NCI-H446 (cell line): Measurements from ENCODE around the gene RASAL3.
A peak's percentile ranks its signal among the peaks of the same experiment; 100 is the strongest.

Experiments used
- DNase-seq, 2 experiments: peaks; one replicate each; lab custom pipeline; 2025; lab: John Stamatoyannopoulos, UW

RASAL3 gene

DNA sequence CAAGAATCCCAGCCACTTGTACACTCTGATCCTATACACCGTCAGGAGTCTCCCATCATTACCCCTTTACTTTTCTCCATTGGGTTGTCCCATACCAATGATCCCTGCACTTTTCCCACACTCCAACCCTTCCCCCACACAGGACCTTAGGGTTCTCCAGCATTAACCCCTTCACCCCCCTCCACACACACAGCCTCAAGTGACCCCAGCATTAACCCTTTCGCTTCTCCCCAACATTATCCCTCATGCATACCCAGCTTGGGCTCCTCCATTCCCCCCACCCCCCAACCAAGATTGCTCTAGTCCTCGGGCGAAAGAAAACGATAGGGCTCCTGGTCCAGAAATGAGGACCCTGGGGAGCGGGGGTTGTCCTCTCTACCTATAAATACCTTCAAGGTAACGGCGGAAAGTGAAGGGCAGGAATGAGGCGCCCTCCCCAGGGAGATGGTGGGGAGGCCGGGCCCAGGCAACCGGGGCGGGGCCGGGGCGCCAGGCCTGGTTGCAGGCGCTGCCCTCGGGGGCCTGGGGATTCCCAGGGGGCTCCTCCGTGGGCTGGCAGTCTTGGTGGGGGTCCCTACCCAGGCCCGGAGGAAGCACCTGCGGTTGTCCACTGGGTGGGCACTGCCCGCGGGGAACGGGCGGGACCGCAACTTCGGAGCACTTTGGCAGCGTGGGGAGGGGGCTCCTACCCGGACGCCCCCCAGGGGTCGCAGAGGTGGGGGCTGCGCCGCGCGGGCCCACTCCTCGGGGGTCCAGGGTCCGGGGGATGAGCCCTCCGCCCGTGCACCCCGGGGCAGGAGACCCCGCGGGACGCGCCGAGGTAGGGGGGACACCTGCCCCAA is 15.3 kb downstream of the RASAL3 start:
- peak in 1 of 2 experiments; percentile 34 for DNase-seq

DNA sequence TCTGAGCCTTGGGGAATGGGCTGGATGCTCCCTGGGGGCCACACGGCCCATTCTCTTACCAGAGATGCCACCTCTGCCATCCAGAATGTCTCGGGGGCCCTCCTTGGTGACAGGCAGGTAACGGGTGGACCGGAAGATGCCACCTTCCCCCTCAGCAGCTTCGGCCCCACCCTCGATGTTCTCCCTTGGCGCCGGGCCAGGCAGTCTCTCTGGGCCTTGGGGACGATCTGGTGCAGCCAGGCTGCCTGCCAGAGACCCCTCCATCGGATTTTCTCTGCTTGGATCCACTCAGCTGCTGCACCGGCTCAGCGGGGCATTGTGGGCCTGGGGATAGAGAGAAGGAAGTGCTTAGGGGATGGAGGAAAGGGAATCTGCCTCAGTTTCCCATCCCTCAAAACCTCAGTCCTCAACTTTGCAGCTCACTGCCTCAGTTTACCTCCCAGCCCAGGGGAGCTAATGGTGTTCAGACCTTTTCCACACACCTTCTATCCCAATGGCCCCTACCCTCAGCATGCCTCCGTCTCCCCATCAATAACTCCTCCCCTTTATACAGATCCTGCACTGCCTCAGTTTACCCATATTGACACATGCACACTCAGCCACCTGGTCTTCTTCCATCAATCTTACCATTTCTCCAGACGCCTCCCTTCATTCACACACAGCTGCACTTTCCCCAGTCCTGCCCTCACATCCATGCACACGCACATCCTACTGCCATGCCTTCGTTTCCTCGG is 16.1 kb downstream of the RASAL3 start:
- DNase-seq = peak in 1 of 2 experiments; percentile 22

DNA sequence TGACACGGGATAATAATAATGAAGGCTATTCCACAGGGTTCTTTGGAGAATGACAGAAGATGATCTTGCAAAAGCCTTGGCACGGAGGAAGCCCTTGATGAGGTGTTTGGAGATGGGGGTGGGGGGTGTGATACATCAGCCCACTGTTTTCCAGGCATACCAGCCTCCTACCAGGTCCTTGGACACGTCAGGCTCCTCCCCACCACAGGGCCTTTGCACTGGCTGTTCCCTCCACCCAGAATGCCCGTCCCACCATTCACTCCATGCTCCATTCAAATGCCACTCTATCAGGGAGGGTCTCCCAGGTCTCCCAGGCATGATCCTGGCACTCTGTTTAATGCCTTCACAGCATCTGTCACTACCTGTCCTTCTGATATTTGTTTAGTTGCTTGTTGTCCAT is 17.3 kb downstream of the RASAL3 start:
- no peak for DNase-seq

DNA sequence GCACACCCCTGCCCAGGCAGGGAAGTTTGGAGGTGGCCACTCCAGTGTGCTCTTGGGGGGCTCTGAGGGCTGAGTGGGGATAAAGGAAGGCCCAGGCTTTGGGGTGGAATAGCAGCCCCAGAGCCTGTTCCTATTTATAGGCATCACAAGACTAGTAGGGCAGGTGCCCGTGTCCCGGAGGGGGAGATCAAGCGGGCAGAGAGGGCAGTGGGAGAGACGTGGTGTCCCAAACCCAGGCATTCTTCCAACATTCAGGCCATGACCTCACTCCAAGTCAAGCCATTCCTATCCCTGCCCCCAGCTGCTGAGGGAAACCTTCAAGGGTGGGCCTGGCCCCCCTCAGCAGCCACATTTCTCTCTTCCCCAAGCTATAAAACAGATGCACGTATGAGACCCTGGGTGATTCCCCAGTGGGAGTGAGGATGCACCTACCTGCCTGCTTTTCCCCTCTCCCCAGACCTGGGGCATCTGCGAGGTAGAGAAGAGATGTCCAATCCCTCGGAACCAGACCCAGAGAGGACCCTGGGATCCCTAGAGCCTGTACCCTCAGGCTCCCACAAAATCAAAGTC is 18.5 kb downstream of the RASAL3 start:
- no peak for DNase-seq

DNA sequence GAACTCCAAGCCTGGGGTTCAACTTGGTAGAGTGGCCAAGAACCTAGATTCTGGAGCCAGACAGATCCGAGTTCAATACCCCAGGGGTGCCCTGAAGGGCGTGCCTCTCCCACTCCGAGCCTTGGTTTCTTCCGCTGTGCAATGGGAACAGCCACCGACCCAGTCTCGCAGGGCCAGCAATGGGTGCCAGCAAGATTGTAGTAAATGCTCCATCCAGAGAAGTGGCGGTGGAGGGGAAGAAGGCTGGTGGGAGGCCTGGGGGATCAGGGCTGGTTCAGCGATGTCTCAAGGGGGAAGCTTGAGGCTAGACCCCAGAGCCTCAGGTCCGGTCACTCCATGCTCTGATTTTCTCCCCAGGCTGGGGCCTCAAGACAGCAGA is 19.1 kb downstream of the RASAL3 start:
- DNase-seq = no peak

DNA sequence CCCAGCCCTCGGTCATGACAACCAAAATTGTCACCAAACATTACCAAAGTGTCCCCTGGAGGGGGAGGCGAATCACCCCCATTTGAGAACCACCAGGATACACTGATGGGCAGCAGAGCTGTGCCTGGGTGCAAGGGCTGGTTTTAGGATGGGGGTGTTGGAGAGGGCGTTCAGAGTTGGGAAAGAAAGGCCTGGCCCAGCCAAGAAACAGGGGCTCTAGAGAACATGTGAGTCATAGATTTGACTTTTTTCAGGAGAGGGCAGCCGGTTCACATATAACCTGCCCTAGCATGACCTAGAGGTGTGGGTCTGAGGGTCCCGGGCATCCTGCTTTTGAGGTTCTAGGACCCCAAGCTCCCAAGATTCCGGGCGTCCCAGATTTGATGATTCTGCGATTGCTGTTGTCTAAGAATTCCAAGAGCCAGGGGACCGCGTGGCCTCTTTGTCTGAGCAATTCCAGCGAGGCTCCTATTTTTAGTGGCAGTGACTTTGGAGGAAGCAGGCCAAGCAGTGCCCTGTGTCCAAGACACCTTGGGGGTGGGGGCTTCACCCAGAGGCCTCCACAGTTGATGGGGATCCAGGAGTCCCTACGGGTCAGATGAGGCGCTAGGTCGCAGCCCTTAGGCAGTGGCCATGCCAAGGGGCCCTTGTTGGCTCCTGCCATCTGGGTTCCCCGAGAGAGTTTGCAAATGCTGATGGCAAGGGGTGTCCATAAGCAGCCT is 19.7 kb downstream of the RASAL3 start:
- DNase-seq = no peak

DNA sequence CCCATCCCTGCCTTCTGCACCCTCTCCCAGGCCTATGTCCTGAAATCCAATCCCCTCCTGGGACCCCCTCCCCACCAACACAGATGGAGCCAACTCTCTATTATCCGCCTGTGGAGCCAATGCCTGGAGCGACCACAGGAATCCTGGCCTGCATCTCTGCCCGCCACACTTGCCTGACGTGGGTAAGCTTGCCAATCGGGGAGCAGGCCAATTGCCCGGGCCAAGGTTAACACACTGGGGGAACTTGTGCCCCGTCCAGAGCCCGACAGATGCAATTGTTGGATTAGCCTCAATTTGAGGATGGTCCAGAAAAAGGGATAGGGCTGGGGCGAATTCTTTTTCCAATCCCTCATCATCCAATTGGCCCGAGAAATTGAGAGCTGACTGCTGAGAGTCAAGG is 20.5 kb downstream of the RASAL3 start:
- peak; percentile 30 to 77 for DNase-seq

DNA sequence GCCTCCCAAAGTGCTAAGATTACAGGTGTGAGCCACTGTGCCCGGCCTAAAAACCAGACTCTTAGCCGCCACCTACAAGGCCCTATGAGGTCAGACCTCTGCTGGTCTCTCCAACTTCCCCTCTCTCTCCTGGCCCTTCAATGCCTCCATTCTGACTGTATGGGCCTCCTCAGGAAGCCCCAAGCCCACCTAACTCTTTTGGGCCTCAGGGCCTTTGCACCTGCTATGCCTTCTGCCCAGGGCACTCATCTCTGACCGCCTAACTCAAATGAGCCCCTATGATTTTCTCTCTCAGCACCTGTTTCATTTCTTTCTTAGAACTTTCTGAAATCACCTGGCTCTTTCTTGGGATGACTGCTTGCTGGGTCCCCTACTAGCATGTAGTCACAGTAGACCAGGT is 21.0 kb downstream of the RASAL3 start:
- no peak for DNase-seq

DNA sequence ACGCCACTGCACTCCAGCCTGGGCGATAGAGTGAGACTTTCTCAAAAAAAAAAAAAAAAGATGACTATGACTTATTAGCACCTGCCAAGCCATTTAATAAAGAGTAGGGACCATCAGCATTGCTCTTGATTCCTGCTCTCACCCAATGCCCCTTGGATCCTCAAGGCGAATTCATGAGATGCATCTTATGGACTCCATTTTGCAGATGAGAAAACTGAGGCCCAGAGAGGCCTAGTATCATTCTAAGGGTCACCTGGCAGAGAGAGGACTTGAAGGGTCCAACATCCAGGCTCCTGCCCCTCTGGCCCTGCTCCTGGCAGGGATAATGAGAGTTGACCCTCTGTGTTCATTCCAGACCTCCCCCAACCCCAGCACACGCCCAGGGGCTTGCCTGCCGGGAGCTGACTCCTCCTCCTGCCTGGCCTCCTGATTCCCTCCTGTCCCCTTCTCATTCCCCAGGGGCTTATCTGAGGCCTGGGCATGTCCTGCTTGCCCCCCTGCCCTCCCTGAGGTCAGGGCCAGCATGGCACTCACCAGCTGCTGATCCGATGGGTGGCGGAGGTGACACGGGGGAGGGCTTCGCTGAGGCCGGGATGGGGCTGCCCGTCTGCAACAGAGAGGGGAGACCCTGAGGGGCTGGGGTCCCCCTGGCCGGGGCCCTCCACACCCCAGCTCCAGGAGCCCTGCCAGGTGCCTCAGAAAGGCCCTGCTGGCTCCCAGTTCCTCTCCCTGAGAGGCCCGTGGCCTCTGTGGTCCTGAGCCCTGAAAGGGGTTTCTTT is 22.0 kb downstream of the RASAL3 start:
- no peak for DNase-seq

DNA sequence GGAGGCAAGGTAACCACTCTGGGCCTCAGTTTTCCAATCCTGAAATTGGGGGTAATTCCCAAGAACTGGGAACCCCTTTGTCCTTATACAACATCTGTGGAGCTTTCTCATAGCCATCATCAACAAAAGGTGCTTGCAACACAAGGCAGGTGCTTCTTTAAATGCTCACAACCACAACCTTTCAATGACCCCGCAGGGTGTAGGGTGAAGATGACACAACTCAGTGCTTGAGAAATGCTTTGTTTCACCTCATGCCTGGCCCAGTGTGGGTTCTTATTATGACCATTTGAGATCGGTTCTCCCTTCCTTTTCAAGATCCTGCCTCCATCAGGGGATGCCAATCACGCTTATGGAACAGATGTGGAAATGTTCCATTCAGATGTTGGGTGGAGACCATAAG is 23.0 kb downstream of the RASAL3 start:
- no peak for DNase-seq

DNA sequence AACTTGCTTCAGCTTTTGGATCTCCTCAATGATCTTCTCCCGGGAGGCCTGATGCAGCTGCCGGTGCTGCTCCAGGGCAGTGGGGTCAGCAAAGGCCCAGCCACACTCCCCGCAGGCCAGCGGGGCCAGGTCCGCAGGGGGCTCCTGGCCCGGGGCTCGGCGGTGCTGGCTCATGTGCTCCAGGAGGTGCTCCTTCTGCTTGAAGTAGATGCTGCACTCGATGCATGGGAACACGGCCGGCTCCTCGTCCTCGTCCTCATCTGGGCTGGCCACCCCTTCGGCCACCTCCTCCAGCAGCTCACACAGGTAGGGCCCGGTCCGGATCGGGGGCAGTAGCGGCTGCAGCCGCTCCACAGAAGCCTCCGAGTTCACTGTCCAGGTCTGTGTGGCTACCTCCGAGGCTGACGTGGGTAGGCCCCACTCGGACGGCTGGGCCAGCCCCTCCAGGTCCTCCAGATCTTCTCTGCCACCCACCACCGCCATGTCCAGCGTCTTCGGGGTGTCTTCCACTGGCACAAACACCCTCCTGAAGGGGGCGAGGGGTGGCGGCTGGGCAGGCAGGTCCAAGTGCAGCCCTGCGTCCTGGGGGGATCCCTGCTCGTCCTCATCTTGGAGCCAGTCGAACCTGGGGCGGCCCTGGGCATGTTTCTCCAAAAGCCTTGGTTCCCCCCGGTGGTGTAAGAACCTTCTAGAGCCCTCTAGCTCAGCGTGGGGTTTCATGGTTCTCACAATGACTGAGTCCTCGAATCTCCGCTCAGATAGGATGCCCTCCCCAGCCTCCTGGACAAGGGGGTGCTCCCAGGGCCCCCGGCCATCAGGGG is 24.3 kb downstream of the RASAL3 start:
- no peak for DNase-seq

DNA sequence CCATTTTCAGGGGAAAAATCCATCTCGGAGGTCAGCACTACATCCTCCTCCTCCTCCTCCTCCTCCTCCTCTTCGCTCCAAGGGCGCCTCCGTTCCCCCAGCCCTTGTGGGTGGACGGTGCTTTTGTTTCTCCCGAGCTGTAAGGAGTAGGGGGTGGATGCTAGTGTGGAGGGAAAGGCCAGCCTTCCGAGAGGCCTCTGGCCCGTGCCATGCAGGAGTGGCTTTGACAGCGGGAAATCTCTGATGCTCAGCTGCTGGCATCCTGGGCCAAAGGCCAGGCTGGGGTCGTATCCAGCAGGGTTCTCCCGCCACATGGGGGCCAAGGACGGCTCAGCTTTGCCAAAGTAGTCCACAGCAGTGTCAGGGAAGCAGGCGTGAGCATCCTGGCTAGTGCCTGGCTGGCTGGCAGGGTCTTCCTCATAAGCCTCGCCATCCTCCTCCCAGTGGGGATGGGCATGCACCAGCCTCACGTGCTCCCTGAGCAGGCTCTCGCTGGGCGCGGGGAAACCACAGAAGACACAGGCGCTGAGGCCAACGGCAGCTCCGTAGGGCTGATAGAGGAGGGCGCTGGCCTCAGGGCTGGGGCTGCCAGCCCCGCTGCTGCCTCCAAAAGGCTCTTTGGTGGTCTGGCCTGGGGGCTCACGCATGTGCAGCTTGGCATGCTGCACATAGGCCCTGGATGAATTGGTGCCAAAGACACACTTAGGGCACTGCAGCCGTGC is 25.1 kb downstream of the RASAL3 start:
- peak in 1 of 2 experiments; percentile 54 for DNase-seq

DNA sequence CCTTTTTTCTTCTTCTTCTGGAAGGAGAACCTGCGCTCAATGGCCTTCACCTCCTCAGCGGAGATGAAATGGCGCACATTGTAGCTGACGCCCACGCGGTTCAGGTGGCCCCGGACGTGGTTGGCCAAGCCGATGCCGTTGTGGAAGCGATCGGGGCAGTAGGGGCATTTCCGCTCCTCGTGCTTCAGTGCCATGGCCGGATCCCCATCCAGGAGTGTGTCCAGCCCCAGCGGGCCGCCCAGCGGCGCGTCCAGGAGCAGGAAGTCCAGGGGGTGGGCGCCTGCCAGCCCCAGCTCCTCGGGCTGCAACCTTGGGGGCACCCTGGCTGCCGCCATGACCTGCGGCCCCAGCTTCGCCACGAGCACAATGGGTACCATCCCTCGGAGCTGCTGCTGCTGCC is 25.8 kb downstream of the RASAL3 start:
- DNase-seq = no peak

DNA sequence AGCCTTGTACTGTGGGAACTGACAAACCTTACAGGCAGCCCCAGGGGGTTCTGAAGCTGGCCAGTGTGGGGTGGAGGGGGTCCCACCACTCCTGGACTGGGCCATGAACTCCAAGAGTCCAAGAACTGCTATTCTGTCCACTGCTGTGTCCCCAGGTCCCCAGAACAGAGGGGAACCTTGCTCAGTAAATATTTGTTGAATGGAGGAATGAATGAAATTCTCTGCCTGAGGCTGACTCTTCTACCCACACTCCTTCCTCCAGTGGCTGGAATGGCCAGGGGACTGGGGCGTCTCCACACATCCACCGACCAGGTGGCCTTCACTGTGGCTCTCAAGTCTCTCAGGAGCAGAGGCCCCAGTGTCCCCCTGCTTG is 26.2 kb downstream of the RASAL3 start:
- no peak for DNase-seq

DNA sequence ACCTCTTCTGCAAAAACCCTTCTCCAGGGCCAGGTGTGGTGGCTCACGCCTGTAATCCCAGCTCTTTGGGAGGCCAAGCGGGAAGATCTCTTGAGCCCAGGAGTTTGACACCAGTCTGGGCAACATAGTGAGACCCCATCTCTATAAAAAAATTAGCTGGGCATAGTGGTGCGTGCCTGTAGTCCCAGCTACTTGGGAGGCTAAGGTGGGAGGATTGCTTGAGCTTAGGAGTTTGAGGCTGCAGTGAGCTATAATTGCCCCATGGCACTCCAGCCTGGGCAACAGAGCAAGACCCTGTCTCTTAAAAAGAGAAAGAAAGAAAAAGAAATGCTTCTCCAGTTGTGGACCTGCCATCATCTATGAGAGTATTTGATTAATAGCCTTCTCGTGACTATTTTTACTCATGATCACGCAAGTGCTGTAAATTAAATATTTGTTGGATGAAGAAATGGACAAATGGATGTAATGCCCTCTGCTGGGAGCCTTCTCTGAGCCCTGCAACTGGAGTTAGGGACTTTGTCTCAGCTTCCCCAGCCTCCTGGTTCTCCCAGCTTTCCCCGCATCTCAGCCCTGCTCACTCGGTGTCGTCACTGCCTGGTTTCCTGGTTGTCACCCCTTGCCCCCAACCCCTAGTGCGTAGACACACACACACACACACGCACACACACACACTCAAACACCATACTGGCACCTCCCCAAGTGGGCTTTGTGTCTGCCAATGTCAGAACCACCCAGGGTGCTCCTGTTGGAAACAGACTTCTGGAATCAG is 26.8 kb downstream of the RASAL3 start:
- DNase-seq = peak in 1 of 2 experiments; percentile 30

DNA sequence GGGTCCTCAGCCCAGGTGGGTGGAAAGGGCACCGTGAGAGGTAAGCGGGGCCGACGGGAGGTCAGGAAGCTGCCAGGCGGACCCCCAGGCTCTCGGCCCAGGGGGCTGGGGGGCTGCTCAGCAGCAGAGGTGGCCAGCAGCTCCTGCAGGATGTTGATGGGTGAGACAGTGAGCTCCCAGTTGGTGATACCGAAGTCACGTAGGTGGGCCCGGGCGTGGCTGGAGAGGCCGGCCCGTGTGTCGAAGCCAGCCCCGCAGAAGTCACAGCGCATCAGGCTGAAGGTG is 27.6 kb downstream of the RASAL3 start:
- DNase-seq = no peak

DNA sequence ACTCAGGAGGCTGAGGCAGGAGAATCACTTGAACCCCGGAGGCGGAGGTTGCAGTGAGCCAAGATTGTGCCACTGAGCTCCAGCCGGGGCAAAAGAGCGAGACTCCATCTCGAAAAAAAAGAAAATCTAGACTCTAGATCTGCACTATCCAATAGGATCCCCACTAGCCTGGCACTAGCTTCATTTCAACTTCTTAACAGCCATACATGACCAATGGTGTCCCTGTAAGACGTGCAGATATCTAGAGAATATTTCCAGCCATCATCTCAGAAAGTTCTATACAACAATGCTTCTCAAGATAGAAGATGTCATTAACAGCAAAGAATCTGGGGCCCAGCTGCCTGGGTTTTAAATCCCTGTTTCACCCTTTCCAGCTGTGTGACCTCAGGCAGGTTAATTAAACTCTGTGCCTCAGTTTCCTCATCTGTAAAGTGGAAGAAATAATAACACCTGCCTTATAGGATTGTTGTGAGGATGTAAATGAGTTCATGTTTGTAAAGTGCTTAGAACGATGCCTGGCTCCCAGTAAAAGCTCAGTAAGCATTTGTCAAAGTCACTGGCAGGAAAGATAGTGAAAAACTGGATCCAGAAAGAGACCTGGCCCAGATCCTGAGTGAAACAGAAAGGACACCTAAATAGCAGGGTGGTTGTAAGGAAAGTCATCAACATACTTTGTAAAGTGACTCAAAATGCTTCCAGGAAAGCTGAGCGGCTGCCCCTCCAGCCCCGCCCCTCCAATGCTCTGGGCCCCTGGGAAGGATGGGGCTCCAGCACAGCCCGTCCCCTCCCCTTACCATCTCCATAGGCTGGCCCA is 28.1 kb downstream of the RASAL3 start:
- DNase-seq = no peak

DNA sequence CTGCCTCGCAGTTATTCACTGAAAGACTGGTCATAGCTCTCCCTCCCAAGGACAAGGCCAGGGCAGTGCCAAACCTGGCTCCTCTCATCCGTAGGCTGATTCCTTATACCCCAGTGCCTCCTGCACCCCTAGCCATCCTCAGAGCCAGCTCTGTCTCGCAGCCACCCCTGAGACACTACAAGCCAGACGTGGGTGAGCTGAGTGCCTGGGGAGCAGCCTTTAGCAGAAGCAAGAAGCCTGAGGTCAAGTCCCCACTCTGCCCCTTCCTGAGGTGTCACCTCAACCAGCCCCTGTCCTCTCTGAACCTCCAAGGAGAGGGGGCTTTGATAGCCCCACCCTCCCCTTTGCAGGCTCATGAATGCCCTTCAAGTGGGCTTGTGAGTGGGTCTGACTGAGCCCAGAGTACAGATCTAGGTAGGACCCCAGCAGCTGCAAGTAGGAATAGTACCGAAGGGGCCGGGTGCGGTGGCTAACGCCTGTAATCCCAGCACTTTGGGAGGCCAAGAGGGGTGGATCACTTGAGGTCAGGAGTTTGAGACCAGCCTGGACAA is 30.8 kb downstream of the RASAL3 start:
- DNase-seq = no peak
